Kidney (tissue), 14 donors: ENCODE measurements around the gene CFD. TPM values are rescaled to one million over a fixed set of nuclear protein-coding genes. Genes with fewer than 3 reads are reported as not detected.

Experiments used
- DNase-seq, 5 donors: peaks; one replicate each; pipeline ENCODE4 v3.0.0-alpha.2; 2013 to 2020
- FAIRE-seq: peaks from 2 replicates; lab custom pipeline; 2012; peaks lifted over from hg19 to GRCh38; lab: Jason Lieb, UNC
- H3K27ac ChIP-seq, 2 donors: one replicate each; pipeline ENCODE4 v1.7.0; 2013; ENCODE audit warnings: low read depth in 2 of 2, low read length in 2 of 2, inconsistent platforms in 1 of 2
- H3K27me3 ChIP-seq: one replicate; pipeline ENCODE4 v1.7.1; 2013; ENCODE audit warnings: low read length, inconsistent platforms; ENCODE audit not compliant: control insufficient read depth, insufficient read depth
- H3K36me3 ChIP-seq, 3 donors: one replicate each; pipeline versions ENCODE4 v1.7.0 to v1.7.1; 2013; ENCODE audit warnings: low read length in 3 of 3, control low read depth in 1 of 3, inconsistent platforms in 1 of 3; ENCODE audit not compliant: insufficient read depth in 3 of 3, control insufficient read depth in 2 of 3
- H3K4me1 ChIP-seq, 3 donors: one replicate each; pipeline versions ENCODE4 v1.7.0 to v1.7.1; 2013; ENCODE audit warnings: low read length in 3 of 3, inconsistent platforms in 1 of 3, low read depth in 1 of 3; ENCODE audit not compliant: control insufficient read depth in 2 of 3, insufficient read depth in 2 of 3
- H3K4me3 ChIP-seq, 3 donors: one replicate each; pipeline versions ENCODE4 v1.7.0 to v1.8.1; 2013; ENCODE audit warnings: low read length in 3 of 3, control low read depth in 1 of 3, inconsistent platforms in 1 of 3
- H3K9ac ChIP-seq, 3 donors: one replicate each; pipeline versions ENCODE4 v1.7.0 to v1.7.1; 2013; ENCODE audit warnings: low read length in 3 of 3, control low read depth in 1 of 3, inconsistent platforms in 1 of 3
- H3K9me3 ChIP-seq, 3 donors: one replicate each; pipeline versions ENCODE4 v1.7.0 to v1.7.1; 2013; ENCODE audit warnings: low read length in 3 of 3, control low read depth in 1 of 3, inconsistent platforms in 1 of 3; ENCODE audit not compliant: control insufficient read depth in 2 of 3, insufficient read depth in 1 of 3
- CTCF ChIP-seq: IDR thresholded peaks from 3 replicates; pipeline ENCODE4 v1.5.1; 2012; ENCODE audit warnings: mild to moderate bottlenecking, moderate library complexity, borderline replicate concordance; ENCODE audit not compliant: insufficient read depth; ENCODE audit errors: extremely low read depth
- intact Hi-C: fragments of 100-400 bp; cut with DNase I; formaldehyde crosslinking; loops from one replicate; pipeline ENCODE4 v1.11.1; 2022
- polyA plus RNA-seq: library from polyadenylated mRNA; stranded (reverse); fragments of 350-450 nt; fragmentation: Illumina TruSeq; extraction: RNeasy Lipid Tissue Mini Kit (QIAGEN cat#74804); gene quantifications from one replicate; pipeline ENCODE4 v1.2.3, GENCODE V29; 2014; ENCODE audit warnings: low read depth, low replicate concordance; ENCODE audit not compliant: insufficient read depth
- total RNA-seq: library from RNA; stranded (reverse); fragmentation: NEBNext Ultra II Directional; extraction: Animal tissue kit (Norgen Biotek cat#: 25700); gene quantifications from one replicate; pipeline ENCODE4 v1.2.1, GENCODE V29; 2021
- donor health status: control.
- donor health status: control.
- donor health status: control.
- donor health status: control.
- donor health status: control.
- donor health status: DM: yes; HTN: yes; CAD: no.
- donor health status: Normal renal cell carcinoma (clear cell type).

CFD gene
- total and polyA plus RNA-seq, 2 donors from 2014 or later = 4.6 to 35.1 TPM

- H3K27me3 ChIP-seq = no peaks in the 10 kb centered on the region
- H3K9ac ChIP-seq = no peak overlapping the region
- intact Hi-C loops = no loop called here
- H3K4me1 ChIP-seq = no peaks in the 10 kb centered on the region
- H3K36me3 ChIP-seq = peaks cover 2 to 17% (median 2%) of the 10 kb centered on the region in 3 donors
- TF ChIP-seq CTCF = no peak
- DNase-seq = peak in 1 of 5 donors; percentile 80
- H3K9me3 ChIP-seq = no peaks in the 10 kb centered on the region
- no peak overlapping the region for H3K27ac ChIP-seq
- no peak overlapping the region for H3K4me3 ChIP-seq
- FAIRE-seq = no peak
These were observed 20.4 kb downstream of the CFD start for GRCh38 chr19:879711-880438.

- intact Hi-C loops = no loop called here
- peaks cover 3 to 30% (median 4%) of the 10 kb centered on the region in 3 donors for H3K36me3 ChIP-seq
These were observed 22.1 kb downstream of the CFD start for GRCh38 chr19:881385-882071.

GRCh38 chr19:882871-883497 is 23.5 kb downstream of the CFD start:
- H3K4me1 ChIP-seq = no peaks in the 10 kb centered on the region
- no peak for FAIRE-seq
- H3K9ac ChIP-seq = no peak overlapping the region
- H3K36me3 ChIP-seq = peaks cover 3 to 25% (median 4%) of the 10 kb centered on the region in 3 donors
- no peak for TF ChIP-seq CTCF
- intact Hi-C loops = no loop called here
- no peaks in the 10 kb centered on the region for H3K9me3 ChIP-seq
- H3K27me3 ChIP-seq = no peaks in the 10 kb centered on the region
- no peak overlapping the region for H3K27ac ChIP-seq
- DNase-seq = no peak
- H3K4me3 ChIP-seq = no peak overlapping the region

More at GRCh38 chr19:881385-882071, 22.1 kb downstream of the CFD start:
- Histone ChIP-seq H3K4me1 (no peaks in the 10 kb centered on the region), H3K4me3 (no peak overlapping the region), H3K9ac (no peak overlapping the region), H3K27ac (no peak overlapping the region), H3K27me3 (no peaks in the 10 kb centered on the region), H3K9me3 (no peaks in the 10 kb centered on the region)
- TF ChIP-seq CTCF = no peak
- FAIRE-seq (no peak), DNase-seq (no peak)
